Astrocyte (in vitro differentiated cells and primary cell): ENCODE data around the gene RAB6A.

ENCODE experiments used
- EZH2 ChIP-seq: IDR thresholded peaks from 2 replicates; pipeline ENCODE4 v1.6.1; 2012; ENCODE audit warnings: mild to moderate bottlenecking, low read length, inconsistent platforms; ENCODE audit not compliant: insufficient read depth
- TF ChIP-seq, protein P1 (sequence below): IDR thresholded peaks from 2 replicates; pipeline ENCODE4 v1.5.1; 2011; ENCODE audit warnings: low read depth, mild to moderate bottlenecking, inconsistent platforms, low read length, moderate library complexity; ENCODE audit not compliant: insufficient read depth

DNA sequence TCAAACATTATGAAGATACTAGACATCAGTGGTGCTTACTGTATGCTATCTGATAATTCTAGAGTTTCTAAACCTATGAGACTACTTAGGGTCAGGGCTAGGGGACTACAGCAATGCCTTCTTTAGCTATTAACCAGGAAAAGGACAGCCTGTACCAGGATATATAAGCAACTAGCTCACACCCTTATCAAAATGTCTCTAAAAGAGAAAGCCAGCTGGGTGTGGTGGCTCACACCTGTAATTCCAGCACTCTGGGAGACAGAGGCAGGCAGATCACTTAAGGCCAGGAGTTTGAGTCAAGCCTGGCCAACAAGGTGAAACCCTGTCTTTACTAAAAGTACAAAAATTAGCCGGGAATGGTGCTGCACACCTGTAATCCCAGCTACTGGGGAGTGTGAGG is 55.8 kb downstream of the RAB6A start:
- TF ChIP-seq, protein P1, sequence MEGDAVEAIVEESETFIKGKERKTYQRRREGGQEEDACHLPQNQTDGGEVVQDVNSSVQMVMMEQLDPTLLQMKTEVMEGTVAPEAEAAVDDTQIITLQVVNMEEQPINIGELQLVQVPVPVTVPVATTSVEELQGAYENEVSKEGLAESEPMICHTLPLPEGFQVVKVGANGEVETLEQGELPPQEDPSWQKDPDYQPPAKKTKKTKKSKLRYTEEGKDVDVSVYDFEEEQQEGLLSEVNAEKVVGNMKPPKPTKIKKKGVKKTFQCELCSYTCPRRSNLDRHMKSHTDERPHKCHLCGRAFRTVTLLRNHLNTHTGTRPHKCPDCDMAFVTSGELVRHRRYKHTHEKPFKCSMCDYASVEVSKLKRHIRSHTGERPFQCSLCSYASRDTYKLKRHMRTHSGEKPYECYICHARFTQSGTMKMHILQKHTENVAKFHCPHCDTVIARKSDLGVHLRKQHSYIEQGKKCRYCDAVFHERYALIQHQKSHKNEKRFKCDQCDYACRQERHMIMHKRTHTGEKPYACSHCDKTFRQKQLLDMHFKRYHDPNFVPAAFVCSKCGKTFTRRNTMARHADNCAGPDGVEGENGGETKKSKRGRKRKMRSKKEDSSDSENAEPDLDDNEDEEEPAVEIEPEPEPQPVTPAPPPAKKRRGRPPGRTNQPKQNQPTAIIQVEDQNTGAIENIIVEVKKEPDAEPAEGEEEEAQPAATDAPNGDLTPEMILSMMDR: no peak
- no peak for TF ChIP-seq EZH2
